Measurements from ENCODE around the gene SPATA2L.
A peak's percentile ranks its signal among the peaks of the same experiment; 100 is the strongest.

SPATA2L gene

DNA sequence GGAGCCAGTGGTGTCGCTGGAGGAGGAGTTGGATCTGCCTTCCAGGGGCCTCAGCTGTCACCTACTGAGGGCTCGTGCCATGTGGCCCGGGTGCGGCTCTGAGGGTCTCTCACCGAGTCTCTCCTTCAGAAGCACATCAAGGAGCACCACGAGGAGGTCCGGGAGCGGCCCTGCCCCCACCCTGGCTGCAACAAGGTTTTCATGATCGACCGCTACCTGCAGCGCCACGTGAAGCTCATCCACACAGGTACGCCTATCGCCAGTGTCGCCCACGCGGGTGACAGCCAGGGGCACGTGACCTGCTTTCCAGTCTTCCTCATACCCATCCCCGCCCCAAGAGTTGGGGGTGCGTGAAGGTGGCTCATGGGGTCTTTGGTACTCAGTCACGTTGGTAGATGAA is 32.3 kb upstream of the SPATA2L start:
- no peaks in the 10 kb centered on the region for H3K27me3 ChIP-seq (ENCODE audit: low read depth)
- H3K4me1 ChIP-seq, result no peaks in the 10 kb centered on the region
- no peak for DNase-seq (ENCODE audit: low spot score in 2 of 2)
- no peaks in the 10 kb centered on the region for H3K9me3 ChIP-seq
- in situ Hi-C loops (cut with MboI; ENCODE audit: low sequenced_read_pairs), result no loop called here
- peaks cover 85% of the 10 kb centered on the region for H3K36me3 ChIP-seq (replicated peaks)
- H3K4me3 ChIP-seq, result no peak overlapping the region

DNA sequence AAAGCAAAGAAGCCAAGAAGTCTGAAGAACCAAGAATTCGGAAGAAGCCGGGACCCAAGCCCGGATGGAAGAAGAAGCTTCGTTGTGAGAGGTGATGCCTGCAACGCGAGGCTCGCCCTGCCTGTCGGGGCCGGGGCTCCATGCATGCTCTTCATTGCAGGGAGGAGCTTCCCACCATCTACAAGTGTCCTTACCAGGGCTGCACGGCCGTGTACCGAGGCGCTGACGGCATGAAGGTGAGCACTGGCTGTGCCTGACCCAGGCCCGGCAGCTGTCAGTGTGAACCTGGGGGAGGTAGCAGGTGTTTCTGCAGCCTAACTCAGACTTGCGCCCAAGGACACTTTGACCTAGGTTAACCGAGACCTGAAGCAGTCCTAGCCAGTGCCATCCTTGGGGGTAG is 31.8 kb upstream of the SPATA2L start:
- DNase-seq (ENCODE audit: low spot score in 2 of 2), result peak in 1 of 2 experiments; percentile 2
- H3K9me3 ChIP-seq, result no peaks in the 10 kb centered on the region
- peaks cover 84% of the 10 kb centered on the region for H3K36me3 ChIP-seq (replicated peaks)
- in situ Hi-C loops (cut with MboI; ENCODE audit: low sequenced_read_pairs), result no loop called here
- no peak overlapping the region for H3K4me3 ChIP-seq
- no peaks in the 10 kb centered on the region for H3K27me3 ChIP-seq (ENCODE audit: low read depth)
- no peaks in the 10 kb centered on the region for H3K4me1 ChIP-seq

DNA sequence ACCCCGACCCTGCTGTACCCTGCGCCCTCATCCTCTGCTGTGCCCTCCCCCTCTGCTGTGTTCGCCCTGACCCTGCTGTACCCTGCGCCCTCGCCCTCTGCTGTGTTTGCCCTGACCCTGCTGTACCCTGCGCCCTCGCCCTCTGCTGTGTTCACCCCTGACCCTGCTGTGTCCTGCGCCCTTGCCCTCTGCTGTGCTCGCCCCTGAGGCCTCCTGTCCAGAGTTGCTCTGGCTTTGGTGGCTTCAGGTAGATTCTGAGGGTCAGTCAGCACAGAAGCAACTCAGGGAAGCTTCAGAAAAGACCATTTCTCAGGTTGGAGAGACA is 31.4 kb upstream of the SPATA2L start:
- Histone ChIP-seq H3K4me1 (no peaks in the 10 kb centered on the region), H3K27me3 (ENCODE audit: low read depth) (no peaks in the 10 kb centered on the region), H3K36me3 (replicated peaks) (peaks cover 81% of the 10 kb centered on the region), H3K4me3 (no peak overlapping the region), H3K9me3 (no peaks in the 10 kb centered on the region)
- in situ Hi-C loops (cut with MboI; ENCODE audit: low sequenced_read_pairs), result no loop called here
- no peak for DNase-seq (ENCODE audit: low spot score in 2 of 2)

DNA sequence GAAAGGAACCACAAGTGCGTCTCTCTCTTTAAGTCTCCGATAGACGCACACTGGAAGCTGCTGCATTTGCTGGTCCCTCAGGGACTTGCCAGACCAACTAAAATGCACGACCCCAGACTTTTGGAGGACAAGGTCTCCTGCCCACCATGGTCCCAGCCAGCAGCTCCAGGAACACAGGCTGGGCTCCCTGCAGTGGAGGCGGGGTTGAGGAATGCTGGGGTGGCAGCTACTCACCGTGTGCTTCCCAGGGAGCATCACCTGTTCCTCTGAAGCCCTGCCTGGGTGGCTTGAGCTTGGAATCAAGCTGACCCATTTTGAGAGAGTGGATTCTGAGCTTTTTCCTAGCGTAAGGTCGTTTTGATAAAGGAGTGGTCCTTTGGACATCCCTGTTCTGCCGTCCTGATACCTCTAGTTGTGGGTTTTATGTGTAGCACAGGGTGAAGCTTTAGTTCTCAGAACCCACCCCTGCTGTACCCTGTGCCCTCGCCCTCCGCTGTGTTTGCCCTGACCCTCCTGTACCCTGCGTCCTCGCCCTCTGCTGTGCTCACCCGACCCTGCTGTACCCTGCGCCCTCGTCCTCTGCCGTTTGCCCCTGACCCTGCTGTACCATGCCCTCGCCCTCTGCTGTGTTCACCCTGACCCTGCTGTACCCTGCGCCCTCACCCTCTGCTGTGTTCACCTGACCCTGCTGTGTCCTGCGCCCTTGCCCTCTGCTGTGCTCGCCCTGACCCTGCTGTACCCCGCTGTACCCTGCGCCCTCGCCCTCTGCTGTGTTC is 30.8 kb upstream of the SPATA2L start:
- Histone ChIP-seq H3K4me3 (no peak overlapping the region), H3K36me3 (replicated peaks) (peaks cover 81% of the 10 kb centered on the region), H3K27me3 (ENCODE audit: low read depth) (no peaks in the 10 kb centered on the region), H3K4me1 (no peaks in the 10 kb centered on the region), H3K9me3 (no peaks in the 10 kb centered on the region)
- in situ Hi-C loops (cut with MboI; ENCODE audit: low sequenced_read_pairs), result no loop called here
- peak in 1 of 2 experiments; percentile 1 for DNase-seq (ENCODE audit: low spot score in 2 of 2)

DNA sequence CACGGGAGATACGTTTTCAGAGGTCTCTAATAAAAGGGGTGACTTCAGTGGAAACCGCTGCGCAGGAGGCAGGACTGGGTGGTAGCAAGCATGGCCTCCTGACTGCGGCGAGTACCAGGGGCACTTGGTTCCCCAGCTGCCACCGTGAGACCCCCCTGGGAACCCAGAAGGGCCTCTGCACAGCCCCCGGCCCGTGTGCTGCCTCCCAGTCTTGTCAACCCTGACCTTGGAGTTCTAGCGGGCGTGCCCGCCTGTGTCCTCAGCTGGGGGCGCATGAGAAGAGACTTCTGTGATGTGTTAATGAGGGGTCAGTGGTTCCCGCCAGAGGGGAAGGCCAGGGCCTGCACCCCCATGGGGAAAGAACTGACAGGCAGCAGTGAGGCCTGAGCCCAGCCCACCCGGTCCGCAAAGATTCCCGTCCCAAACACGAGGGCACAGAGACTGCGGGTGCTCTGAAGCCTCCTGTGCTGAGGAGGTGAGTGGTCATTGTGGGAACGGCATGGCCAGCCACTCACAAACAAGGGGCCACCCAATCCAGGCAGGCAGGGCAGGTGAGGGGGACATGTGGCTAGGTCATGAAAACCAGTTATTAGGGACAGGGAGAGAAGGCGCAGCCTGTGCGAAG is 29.2 kb upstream of the SPATA2L start:
- no peaks in the 10 kb centered on the region for H3K9me3 ChIP-seq
- in situ Hi-C loops (cut with MboI; ENCODE audit: low sequenced_read_pairs), result no loop called here
- DNase-seq (ENCODE audit: low spot score in 2 of 2), result peak in 1 of 2 experiments; percentile 1
- H3K27me3 ChIP-seq (ENCODE audit: low read depth), result no peaks in the 10 kb centered on the region
- H3K4me3 ChIP-seq, result no peak overlapping the region
- H3K36me3 ChIP-seq (replicated peaks), result peaks cover 83% of the 10 kb centered on the region
- H3K4me1 ChIP-seq, result no peaks in the 10 kb centered on the region

DNA sequence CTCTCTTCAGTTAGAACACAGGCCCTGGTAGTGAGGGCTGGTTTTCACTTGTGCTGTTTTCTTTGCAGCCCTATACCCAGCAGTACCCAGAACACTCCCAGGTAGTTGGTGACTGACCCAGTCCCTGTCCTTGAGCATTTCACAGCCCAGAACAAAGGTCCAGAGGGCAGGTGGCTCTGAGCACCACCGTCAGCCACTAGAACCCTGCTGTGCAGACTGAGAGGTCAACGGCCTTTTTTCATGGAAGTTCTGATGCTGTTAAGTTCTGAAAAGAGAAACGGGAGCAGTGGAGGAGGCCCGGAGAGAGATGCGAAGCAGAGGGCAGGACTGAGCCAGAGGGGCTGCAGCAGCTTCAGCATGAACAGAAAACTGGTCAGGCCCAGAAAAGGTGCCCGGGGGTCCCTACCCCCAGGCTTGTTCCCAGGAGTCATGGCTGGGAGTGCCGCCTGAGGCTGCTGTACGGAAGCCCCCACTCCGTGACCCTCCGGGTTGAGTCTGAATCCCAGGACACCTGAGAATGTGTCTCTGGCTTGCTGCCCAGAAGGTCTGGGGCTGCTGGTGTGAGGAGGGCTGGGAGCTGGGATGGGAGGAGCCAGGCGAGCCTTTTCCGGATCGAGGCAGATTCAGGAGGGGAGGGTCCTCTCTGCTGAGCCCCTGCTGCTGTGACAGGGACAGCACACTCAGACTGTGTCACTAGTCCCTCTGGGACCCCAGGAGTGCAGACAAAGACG is 28.5 kb upstream of the SPATA2L start:
- Histone ChIP-seq H3K27me3 (ENCODE audit: low read depth) (no peaks in the 10 kb centered on the region), H3K36me3 (replicated peaks) (peaks cover 80% of the 10 kb centered on the region), H3K9me3 (no peaks in the 10 kb centered on the region), H3K4me3 (no peak overlapping the region), H3K4me1 (no peaks in the 10 kb centered on the region)
- DNase-seq (ENCODE audit: low spot score in 2 of 2), result peak; percentile 2 to 43
- in situ Hi-C loops (cut with MboI; ENCODE audit: low sequenced_read_pairs), result no loop called here

DNA sequence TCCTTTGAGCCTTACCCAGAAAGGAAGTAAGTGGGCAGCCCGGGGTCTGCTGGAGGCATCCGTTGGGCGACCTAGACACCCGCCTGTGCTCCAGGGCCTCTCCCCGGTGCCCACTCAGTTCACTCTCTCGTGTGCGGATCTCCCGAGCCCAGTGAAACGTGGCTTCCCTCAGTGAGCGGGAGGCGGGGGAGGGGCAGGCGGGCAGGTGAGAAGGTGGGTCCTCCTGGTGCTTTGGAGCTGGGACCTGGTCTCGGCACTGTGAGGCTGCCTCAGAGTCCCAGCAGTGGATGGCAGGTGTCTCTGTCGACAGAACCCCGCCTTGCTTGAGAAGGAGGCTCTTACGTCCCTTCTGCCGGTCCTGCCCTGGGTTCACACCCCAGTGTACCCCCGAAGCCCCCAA is 27.8 kb upstream of the SPATA2L start:
- no peaks in the 10 kb centered on the region for H3K27me3 ChIP-seq (ENCODE audit: low read depth)
- in situ Hi-C loops (cut with MboI; ENCODE audit: low sequenced_read_pairs), result no loop called here
- no peak for DNase-seq (ENCODE audit: low spot score in 2 of 2)
- no peaks in the 10 kb centered on the region for H3K4me1 ChIP-seq
- H3K9me3 ChIP-seq, result no peaks in the 10 kb centered on the region
- H3K36me3 ChIP-seq (replicated peaks), result peaks cover 78% of the 10 kb centered on the region
- no peak overlapping the region for H3K4me3 ChIP-seq

DNA sequence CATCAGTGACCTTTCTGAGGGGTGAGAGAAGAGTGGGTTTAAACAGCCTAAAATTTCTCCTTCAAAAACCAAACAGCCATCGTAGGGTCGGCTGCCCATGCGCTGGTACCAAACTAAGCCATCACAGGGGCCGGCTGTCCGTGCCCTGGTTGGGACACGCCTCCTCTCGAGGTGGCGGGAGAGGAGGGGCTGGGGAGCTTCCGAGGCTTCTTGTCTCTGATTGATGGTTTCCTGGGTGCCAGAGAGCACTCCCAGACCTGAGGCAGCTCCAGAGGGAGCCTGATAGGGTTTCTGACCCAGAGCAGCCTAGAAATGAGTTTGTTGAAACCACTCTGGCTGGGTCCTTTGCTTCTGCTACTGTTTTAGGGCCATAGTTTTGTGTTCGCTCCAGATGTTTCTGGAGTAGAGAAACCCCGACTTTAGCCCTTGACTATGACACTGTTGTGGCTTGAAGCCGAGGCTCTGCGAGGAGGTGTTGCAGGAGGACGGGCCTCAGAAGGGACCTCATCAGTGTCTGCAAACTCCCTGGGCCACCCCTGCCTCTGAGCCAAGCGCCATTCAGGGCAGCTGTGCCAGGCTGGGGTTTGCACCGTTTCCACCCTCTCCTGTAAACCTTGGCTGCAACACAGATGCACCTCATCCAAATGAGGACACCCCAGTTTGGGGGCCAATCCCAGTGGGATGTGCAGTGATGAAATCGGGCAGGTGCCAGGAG is 26.1 kb upstream of the SPATA2L start:
- in situ Hi-C loops (cut with MboI; ENCODE audit: low sequenced_read_pairs), result no loop called here

DNA sequence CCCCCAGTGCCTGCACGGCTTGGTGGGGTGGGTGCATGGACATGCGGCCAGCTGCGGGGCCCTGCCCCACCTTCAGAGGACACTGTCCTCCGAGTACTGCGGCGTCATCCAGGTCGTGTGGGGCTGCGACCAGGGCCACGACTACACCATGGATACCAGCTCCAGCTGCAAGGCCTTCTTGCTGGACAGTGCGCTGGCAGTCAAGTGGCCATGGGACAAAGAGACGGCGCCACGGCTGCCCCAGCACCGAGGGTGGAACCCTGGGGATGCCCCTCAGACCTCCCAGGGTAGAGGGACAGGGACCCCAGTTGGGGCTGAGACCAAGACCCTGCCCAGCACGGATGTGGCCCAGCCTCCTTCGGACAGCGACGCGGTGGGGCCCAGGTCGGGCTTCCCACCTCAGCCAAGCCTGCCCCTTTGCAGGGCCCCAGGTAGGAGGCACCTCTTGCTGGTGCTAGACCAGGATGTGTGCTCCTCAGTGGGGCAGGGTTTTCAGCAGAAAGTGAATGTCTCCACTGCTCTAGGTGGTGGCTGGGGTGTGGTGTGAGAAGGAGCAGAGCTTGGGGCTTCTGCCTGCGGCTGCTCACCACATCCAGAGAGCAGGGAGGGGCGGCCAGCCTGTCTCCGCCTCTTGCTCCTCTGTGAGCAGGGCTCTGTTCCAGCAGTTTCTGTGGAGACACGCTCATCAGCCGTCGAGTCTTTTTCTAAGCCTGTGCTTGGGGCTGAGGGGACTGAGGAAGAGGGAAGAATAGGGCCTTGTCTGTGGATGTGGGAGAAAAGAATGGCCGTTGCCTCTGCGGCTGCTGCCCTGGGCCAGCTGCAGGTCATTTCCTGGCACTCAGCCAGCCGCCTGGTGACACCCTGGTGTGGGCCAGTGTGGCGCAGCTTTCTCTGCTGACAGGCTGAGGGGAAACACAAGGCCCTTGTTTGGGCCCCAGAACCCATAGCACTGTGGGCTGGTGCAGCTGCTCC is 22.1 kb upstream of the SPATA2L start:
- Histone ChIP-seq H3K9me3 (no peaks in the 10 kb centered on the region), H3K4me1 (peaks cover 5% of the 10 kb centered on the region; the same call in 1 of the 2 replicates), H3K27me3 (ENCODE audit: low read depth) (no peaks in the 10 kb centered on the region), H3K4me3 (0 out of 2 replicates have a peak overlapping the region, but pooled peaks have one; percentile 71), H3K36me3 (replicated peaks) (peaks cover 47% of the 10 kb centered on the region)
- in situ Hi-C loops (cut with MboI; ENCODE audit: low sequenced_read_pairs), result no loop called here
- peak in 1 of 2 experiments; percentile 42 for DNase-seq (ENCODE audit: low spot score in 2 of 2)

More for the DNA sequence above, 26.1 kb upstream of the SPATA2L start:
- Histone ChIP-seq H3K27me3 (ENCODE audit: low read depth) (no peaks in the 10 kb centered on the region), H3K4me1 (peaks cover 3% of the 10 kb centered on the region; the same call in 1 of the 2 replicates), H3K36me3 (replicated peaks) (peaks cover 80% of the 10 kb centered on the region), H3K4me3 (no peak overlapping the region), H3K9me3 (no peaks in the 10 kb centered on the region)
- no peak for DNase-seq (ENCODE audit: low spot score in 2 of 2)

DNA sequence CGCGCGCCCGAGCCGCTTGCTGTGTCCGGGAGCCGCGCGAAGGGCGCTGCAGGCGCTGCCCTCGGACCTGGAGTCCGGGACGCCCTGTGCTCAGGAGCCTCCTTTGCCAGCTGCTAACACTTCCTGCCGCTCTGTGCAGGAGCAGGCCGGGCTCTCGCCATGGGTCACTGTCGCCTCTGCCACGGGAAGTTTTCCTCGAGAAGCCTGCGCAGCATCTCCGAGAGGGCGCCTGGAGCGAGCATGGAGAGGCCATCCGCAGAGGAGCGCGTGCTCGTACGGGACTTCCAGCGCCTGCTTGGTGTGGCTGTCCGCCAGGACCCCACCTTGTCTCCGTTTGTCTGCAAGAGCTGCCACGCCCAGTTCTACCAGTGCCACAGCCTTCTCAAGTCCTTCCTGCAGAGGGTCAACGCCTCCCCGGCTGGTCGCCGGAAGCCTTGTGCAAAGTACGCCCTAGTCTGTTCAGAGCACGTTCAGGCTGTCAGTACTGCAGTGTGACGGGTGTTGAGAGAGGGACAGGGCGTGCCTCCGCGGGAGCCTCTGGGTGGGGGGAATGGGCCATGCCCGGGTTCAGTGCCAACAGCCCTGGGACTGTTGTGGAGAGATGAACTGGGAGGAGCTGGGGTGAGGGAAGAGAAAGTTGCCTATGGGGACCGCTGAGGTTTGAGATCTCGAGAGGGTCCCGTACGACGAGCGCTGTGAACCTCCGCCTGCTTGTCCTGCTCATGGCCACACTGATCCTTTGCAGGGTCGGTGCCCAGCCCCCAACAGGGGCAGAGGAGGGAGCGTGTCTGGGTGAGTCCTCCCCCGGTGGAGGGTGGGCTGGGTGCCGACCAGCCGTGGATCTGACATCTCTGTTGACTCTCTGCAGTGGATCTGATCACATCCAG is 21.1 kb upstream of the SPATA2L start:
- Histone ChIP-seq H3K9me3 (no peaks in the 10 kb centered on the region), H3K4me1 (peaks cover 5% of the 10 kb centered on the region; the same call in 1 of the 2 replicates), H3K27me3 (ENCODE audit: low read depth) (no peaks in the 10 kb centered on the region), H3K36me3 (replicated peaks) (peaks cover 45% of the 10 kb centered on the region), H3K4me3 (peak overlapping the region; percentile 71)
- DNase-seq (ENCODE audit: low spot score in 2 of 2), result peak; percentile 71 to 85
- in situ Hi-C loops (cut with MboI; ENCODE audit: low sequenced_read_pairs), result no loop called here

DNA sequence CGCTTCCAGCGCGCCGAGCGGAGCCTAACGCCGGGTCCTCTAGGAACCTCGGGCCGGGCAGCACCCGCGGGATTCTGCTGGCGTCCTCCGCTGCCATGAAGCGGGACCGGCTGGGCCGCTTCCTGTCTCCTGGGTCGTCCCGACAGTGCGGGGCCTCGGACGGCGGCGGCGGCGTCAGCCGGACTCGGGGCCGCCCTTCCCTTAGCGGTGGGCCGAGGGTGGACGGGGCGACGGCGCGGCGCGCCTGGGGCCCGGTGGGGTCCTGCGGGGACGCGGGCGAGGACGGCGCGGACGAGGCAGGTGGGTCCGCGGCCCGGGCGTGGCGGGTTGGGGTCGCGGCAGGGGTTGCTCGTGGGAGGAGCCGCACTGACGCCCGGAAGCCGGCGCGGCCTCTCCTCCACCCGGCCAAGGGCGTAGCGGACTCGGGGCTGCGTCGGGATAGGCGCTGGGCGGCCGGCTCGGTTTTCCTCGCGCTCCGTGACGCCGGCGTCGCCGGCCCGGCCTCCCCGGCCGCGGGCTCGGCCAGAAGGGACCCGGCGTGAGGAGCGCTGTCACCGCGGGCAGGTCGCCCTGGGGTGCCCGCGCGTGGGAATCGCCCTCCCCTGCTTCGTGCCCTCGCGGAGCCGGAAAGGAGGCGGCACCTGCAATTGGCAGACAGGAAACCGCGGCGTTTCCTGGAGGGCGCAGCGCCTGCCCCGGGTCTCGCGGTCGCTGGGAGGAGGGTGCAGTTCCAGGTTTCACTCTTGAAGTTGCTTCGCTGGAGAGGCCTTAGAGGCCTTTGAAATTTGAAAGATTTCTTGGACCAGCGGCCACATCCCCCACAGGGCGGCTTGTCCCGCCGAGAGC is 20.3 kb upstream of the SPATA2L start:
- H3K36me3 ChIP-seq (replicated peaks), result peaks cover 36% of the 10 kb centered on the region
- H3K4me3 ChIP-seq, result peak overlapping the region; percentile 71
- H3K27me3 ChIP-seq (ENCODE audit: low read depth), result no peaks in the 10 kb centered on the region
- no peaks in the 10 kb centered on the region for H3K9me3 ChIP-seq
- H3K4me1 ChIP-seq, result peaks cover 5% of the 10 kb centered on the region; the same call in 1 of the 2 replicates
- in situ Hi-C loops (cut with MboI; ENCODE audit: low sequenced_read_pairs), result no loop called here
- DNase-seq (ENCODE audit: low spot score in 2 of 2), result peak in 1 of 2 experiments; percentile 64

Data from HAP-1 (cell line).